ENCODE data around the gene TSPAN33. TPM values are rescaled to one million over a fixed set of nuclear protein-coding genes. Genes with fewer than 3 reads are reported as not detected.
"Not testable (repeated sequence)": the region's sequence is repeated elsewhere in the genome, so short reads cannot be mapped to it uniquely, and the experiment has no call there.

The TSPAN33 gene
- total and polyA plus RNA-seq, 2 experiments from 2014 or later = 10.0 to 14.9 TPM

DNA sequence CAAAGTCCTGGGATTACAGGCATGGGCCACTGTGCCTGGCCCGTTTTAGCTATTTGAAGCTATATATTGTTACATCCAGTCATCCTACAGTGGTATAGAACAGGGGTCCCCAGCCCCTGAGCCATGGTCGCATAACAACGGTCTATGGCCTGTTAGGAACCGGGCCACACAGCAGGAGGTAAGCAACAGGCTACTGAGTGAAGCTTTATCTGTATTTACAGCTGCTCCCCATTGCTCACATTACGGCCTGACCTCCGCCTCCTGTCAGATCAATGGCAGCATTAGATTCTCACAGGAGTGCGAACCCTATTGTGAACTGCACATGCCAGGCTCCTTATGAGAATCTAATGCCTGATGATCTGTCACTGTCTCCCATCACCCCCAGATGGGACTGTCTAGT lies 26.3 kb upstream of the TSPAN33 start:
- Histone ChIP-seq H3K27ac (no peak overlapping the region), H3K9me3 (ENCODE audit: low read depth) (no peaks in the 10 kb centered on the region), H3K4me3 (no peak overlapping the region), H3K36me3 (no peaks in the 10 kb centered on the region), H3K27me3 (no peaks in the 10 kb centered on the region), H3K4me1 (ENCODE audit: low read depth) (peaks cover 9% of the 10 kb centered on the region)
- TF ChIP-seq CTCF (IDR thresholded peaks at IDR 0.05; ENCODE audit: low read depth, low read length) = no peak
- DNase-seq (ENCODE audit: low read depth in 1 of 2, low spot score in 1 of 2) = no peak

- H3K36me3 ChIP-seq = no peaks in the 10 kb centered on the region
- H3K9me3 ChIP-seq (ENCODE audit: low read depth) = no peaks in the 10 kb centered on the region
- TF ChIP-seq CTCF (IDR thresholded peaks at IDR 0.05; ENCODE audit: low read depth, low read length) = no peak
- DNase-seq (ENCODE audit: low read depth in 1 of 2, low spot score in 1 of 2) = no peak
- peaks cover 9% of the 10 kb centered on the region for H3K4me1 ChIP-seq (ENCODE audit: low read depth)
- H3K27me3 ChIP-seq = no peaks in the 10 kb centered on the region
- no peak overlapping the region for H3K4me3 ChIP-seq
- H3K27ac ChIP-seq = no peak overlapping the region
Observed at GRCh38 chr7:129118976-129119375, 25.5 kb upstream of the TSPAN33 start.

GRCh38 chr7:129121501-129122077 lies 22.9 kb upstream of the TSPAN33 start:
- H3K36me3 ChIP-seq = not testable (repeated sequence)
- peak overlapping the region; percentile 48 for H3K27ac ChIP-seq

DNA sequence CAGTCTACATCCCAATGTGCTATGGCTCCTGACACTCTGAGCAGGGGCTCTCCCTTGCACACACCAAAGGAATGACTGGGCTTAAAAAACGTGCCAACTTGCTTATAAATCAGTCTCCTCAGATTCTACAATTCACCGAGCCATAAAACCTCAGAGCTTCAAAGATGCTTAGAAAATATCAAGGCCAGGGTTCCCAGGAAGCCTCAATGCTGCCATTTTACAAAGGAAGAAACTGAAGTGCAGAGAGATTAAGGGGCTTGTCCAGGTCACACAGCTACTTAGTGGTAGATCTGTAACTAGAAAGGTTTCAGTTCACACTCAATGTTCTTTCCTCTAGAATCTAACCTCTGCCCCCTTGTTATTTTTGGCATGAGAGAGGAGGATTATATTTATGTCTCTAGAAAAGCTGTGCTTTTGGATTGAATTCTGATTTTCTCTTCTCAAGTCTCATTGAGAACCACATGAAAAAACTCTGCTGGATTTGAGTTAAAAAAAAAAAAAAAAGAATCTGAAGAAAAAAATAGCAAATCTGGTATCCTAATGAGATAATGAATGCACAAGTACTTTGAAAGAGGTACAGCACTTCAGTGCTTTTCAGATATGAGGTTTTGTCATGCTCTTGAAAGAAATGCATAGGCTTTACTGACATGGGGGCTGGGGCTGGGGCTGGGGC lies 22.3 kb upstream of the TSPAN33 start:
- no peak for TF ChIP-seq CTCF (IDR thresholded peaks at IDR 0.05; ENCODE audit: low read depth, low read length)
- DNase-seq (ENCODE audit: low read depth in 1 of 2, low spot score in 1 of 2) = peak; percentile 12 to 14
- H3K4me3 ChIP-seq = no peak overlapping the region
- no peaks in the 10 kb centered on the region for H3K9me3 ChIP-seq (ENCODE audit: low read depth)
- H3K4me1 ChIP-seq (ENCODE audit: low read depth) = peaks cover 9% of the 10 kb centered on the region
- H3K27me3 ChIP-seq = no peaks in the 10 kb centered on the region
- peak overlapping the region; percentile 48 for H3K27ac ChIP-seq
- H3K36me3 ChIP-seq = no peaks in the 10 kb centered on the region

More at GRCh38 chr7:129121501-129122077, 22.9 kb upstream of the TSPAN33 start:
- H3K27me3 ChIP-seq; H3K4me3 ChIP-seq; DNase-seq (ENCODE audit: low read depth in 1 of 2, low spot score in 1 of 2); H3K4me1 ChIP-seq (ENCODE audit: low read depth); H3K9me3 ChIP-seq (ENCODE audit: low read depth): not testable (repeated sequence)

DNA sequence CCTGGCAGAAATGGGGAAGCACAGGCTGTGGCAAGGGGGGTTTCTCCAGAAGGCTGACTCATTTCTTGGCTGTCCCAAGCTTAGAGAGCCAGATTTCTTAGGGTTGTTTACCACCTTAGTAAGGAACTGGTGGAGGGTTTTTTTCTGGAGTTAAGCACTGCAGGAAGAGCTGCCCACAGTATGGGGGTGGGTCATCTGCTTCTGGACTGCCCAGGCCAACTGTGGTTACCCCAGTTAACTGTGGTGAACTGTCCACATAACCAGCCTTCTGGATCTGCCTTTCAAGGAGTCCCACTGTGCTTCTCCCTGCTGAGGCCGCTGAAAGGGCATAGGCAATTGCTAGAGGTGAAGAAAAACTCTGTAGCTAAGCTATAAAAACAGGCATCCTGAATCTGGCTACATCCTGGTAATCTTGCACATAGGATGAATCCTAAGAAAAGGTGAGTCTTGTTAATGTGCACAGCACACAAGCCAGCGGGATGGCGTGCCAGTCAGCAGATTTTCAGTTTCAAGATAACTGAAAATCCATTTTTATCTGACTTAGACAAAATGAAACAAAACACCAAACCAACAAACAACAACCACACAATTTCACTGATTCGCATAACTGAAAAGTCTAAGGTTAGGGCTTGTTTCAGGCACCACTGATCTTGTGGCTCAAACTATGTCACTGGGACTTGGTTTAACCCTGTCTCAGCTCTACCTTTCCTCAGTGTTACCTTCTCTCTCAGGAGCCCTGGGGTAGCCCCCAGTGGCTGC lies 21.6 kb upstream of the TSPAN33 start:
- peak in 1 of 2 donors; percentile 44 for DNase-seq (ENCODE audit: low read depth in 1 of 2, low spot score in 1 of 2)
- Histone ChIP-seq H3K27me3 (no peaks in the 10 kb centered on the region), H3K27ac (peak overlapping the region; percentile 48), H3K4me3 (no peak overlapping the region), H3K4me1 (ENCODE audit: low read depth) (peaks cover 9% of the 10 kb centered on the region), H3K36me3 (no peaks in the 10 kb centered on the region), H3K9me3 (ENCODE audit: low read depth) (no peaks in the 10 kb centered on the region)
- no peak for TF ChIP-seq CTCF (IDR thresholded peaks at IDR 0.05; ENCODE audit: low read depth, low read length)

DNA sequence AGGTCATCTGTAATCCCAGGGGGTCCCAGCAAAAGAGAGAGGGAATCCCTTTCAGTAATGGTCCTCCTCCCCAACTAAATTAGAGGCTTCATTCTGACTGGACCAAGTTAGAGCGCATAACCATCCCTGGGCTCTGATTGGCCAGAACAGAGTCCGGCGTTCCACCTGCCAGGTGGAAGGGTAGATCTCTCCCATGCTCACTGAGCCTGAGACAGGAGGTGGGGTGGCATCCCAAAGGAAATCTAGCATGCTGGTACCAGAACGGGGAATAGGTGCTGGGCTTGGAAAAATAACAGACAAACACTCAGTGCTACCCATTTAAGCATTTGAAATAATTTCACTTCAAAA lies 21.0 kb upstream of the TSPAN33 start:
- Histone ChIP-seq H3K36me3 (no peaks in the 10 kb centered on the region), H3K9me3 (ENCODE audit: low read depth) (no peaks in the 10 kb centered on the region), H3K27me3 (no peaks in the 10 kb centered on the region), H3K4me1 (ENCODE audit: low read depth) (peaks cover 9% of the 10 kb centered on the region), H3K4me3 (no peak overlapping the region), H3K27ac (no peak overlapping the region)
- DNase-seq (ENCODE audit: low read depth in 1 of 2, low spot score in 1 of 2) = no peak
- TF ChIP-seq CTCF (IDR thresholded peaks at IDR 0.05; ENCODE audit: low read depth, low read length) = no peak

All from cardiac muscle cell (in vitro differentiated cells and primary cell).